Natural killer cell (primary cell): ENCODE results near the gene CTDP1. TPM values are rescaled to one million over a fixed set of nuclear protein-coding genes. Genes with fewer than 3 reads are reported as not detected.
A peak's percentile ranks its signal among the peaks of the same experiment; 100 is the strongest.

Experiments
- ATAC-seq, 3 donors: fragments of 150-1000 bp in 2 of 3; fragments of 200-7000 bp in 1 of 3; cut with Tn5 transposase; 1 replicate in 1 of 3; 2 replicates in 2 of 3; pipeline ENCODE4 v1.10.0; 2021; ENCODE audit warnings: mild to moderate bottlenecking in 2 of 3, moderate library complexity in 2 of 3
- DNase-seq, 2 donors: peaks; one replicate each; pipeline versions ENCODE4 v3.0.0 to v3.0.0-alpha.2; 2013 to 2021; ENCODE audit warnings: mixed read lengths in 1 of 2
- H3K27ac ChIP-seq: one replicate; pipeline ENCODE4 v1.5.1; 2013; ENCODE audit warnings: mild to moderate bottlenecking, low read length
- H3K27me3 ChIP-seq: one replicate; pipeline ENCODE4 v1.6.1; 2013; ENCODE audit warnings: low read length; ENCODE audit not compliant: control insufficient read depth, insufficient read depth
- H3K36me3 ChIP-seq: one replicate; pipeline ENCODE4 v1.6.1; 2013; ENCODE audit warnings: low read length; ENCODE audit not compliant: control insufficient read depth, insufficient read depth
- H3K4me1 ChIP-seq: one replicate; pipeline ENCODE4 v1.6.1; 2013; ENCODE audit warnings: low read length; ENCODE audit not compliant: control insufficient read depth, insufficient read depth
- H3K4me3 ChIP-seq: one replicate; pipeline ENCODE4 v1.5.1; 2013; ENCODE audit warnings: low read length
- H3K9me3 ChIP-seq: one replicate; pipeline ENCODE4 v1.6.1; 2013; ENCODE audit warnings: low read length; ENCODE audit not compliant: control insufficient read depth, insufficient read depth
- H3K27ac Mint-ChIP-seq, 2 donors: one replicate each; pipeline ENCODE4 v1.8.0; 2022; ENCODE audit warnings: mild to moderate bottlenecking in 2 of 2, mixed read lengths in 2 of 2, moderate library complexity in 1 of 2
- H3K27me3 Mint-ChIP-seq, 2 donors: one replicate each; pipeline ENCODE4 v1.8.0; 2022; ENCODE audit warnings: low read depth in 2 of 2, mixed read lengths in 2 of 2
- H3K36me3 Mint-ChIP-seq: one replicate; pipeline ENCODE4 v1.8.0; 2022; ENCODE audit warnings: mixed read lengths
- H3K4me1 Mint-ChIP-seq, 2 donors: one replicate each; pipeline ENCODE4 v1.8.0; 2022; ENCODE audit warnings: mixed read lengths in 2 of 2
- H3K4me3 Mint-ChIP-seq: one replicate; pipeline ENCODE4 v1.8.0; 2022; ENCODE audit warnings: mild to moderate bottlenecking, moderate library complexity, mixed read lengths
- H3K9me3 Mint-ChIP-seq, 2 donors: one replicate each; pipeline ENCODE4 v1.8.0; 2022; ENCODE audit warnings: mixed read lengths in 2 of 2
- WGBS: methylation state at CpG from one replicate; pipeline ENCODE4 v1.1.7; 2013; ENCODE audit warnings: missing lambda C conversion rate; ENCODE audit not compliant: insufficient coverage; 5-methylcytosine and 5-hydroxymethylcytosine counted together
- intact Hi-C: fragments of 100-400 bp; cut with micrococcal nuclease; formaldehyde crosslinking; loops from one replicate; pipeline ENCODE4 v1.14.2; 2022
- total RNA-seq, 4 donors: library from RNA; stranded (reverse); fragments of 120-200 nt in 1 of 4; gene quantifications; one replicate each; pipeline versions ENCODE4 v1.2.3 to v1.2.4, GENCODE V29; 2013 to 2022
- TF ChIP-seq, protein P1 (sequence below): fragments of 200-600 bp; IDR thresholded peaks from one replicate; pipeline ENCODE4 v1.8.0; 2022; ENCODE audit warnings: antibody characterized with exemption

Gene CTDP1
- total RNA-seq, 3 donors from 2014 or later (not counting 1 experiment from before 2014, with no cell fraction given) = 66.9 to 89.4 (median 77.1) TPM

DNA sequence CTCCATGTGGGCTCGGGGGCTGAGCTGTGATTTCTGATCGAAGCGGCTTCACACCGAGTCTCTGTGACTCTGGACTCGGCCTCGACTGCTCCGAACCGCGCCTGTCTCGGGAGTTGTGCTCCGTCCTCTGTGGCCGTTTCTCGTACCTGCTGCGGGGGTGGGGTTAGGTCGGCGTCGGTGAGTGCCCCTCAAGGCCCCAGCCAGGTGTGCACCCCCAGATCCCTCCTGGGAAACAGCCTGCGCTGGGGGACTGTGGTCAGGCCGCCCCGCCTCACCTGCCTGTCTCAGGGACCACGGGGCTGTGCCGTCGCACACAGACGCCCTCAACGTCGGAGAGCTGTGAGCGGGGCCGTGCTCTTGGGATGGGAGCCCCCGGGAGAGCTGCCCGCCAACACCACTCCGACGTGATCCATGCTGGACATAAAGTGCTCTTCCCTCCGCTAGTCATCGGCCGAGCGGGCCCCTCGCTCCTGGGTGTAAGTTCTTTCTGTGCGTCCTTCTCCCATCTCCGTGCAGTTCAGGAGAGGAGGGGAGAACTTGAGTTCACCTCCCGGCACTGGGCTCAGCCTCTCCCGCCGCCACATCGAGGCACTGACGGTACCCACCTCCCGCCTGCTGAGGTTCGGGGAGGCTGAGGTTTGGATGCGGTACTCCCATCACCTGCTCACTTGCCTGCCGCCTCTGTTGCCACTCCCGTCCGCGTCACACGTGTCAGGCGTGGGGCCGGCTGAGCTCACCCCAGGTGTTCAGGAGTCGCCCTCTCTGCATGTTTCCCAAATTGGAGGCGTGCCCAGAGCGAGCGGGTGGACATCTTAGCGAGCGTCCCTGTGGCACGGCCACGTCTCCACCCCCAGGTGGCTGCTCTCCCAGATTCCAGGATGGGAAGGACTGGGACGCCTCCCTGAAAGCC is 55.7 kb downstream of the CTDP1 start:
- peaks cover 61% of the 10 kb centered on the region for H3K36me3 ChIP-seq
- H3K4me3 Mint-ChIP-seq = no peak overlapping the region
- WGBS = 97% methylated on average over 63 of the region's 63 CpGs
- no peaks in the 10 kb centered on the region for H3K9me3 Mint-ChIP-seq
- intact Hi-C loops = no loop called here
- H3K27me3 ChIP-seq = no peaks in the 10 kb centered on the region
- peaks cover 24% of the 10 kb centered on the region for H3K9me3 ChIP-seq
- H3K4me3 ChIP-seq = no peak overlapping the region
- H3K4me1 Mint-ChIP-seq = peaks cover 4 to 19% of the 10 kb centered on the region in 2 donors
- peaks cover 14% of the 10 kb centered on the region for H3K36me3 Mint-ChIP-seq
- H3K27ac ChIP-seq = no peak overlapping the region
- TF ChIP-seq, protein P1, sequence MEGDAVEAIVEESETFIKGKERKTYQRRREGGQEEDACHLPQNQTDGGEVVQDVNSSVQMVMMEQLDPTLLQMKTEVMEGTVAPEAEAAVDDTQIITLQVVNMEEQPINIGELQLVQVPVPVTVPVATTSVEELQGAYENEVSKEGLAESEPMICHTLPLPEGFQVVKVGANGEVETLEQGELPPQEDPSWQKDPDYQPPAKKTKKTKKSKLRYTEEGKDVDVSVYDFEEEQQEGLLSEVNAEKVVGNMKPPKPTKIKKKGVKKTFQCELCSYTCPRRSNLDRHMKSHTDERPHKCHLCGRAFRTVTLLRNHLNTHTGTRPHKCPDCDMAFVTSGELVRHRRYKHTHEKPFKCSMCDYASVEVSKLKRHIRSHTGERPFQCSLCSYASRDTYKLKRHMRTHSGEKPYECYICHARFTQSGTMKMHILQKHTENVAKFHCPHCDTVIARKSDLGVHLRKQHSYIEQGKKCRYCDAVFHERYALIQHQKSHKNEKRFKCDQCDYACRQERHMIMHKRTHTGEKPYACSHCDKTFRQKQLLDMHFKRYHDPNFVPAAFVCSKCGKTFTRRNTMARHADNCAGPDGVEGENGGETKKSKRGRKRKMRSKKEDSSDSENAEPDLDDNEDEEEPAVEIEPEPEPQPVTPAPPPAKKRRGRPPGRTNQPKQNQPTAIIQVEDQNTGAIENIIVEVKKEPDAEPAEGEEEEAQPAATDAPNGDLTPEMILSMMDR = no peak
- H3K27me3 Mint-ChIP-seq = no peaks in the 10 kb centered on the region
- no peak for DNase-seq
- no peak overlapping the region for H3K27ac Mint-ChIP-seq
- ATAC-seq = no peak
- H3K4me1 ChIP-seq = no peaks in the 10 kb centered on the region

DNA sequence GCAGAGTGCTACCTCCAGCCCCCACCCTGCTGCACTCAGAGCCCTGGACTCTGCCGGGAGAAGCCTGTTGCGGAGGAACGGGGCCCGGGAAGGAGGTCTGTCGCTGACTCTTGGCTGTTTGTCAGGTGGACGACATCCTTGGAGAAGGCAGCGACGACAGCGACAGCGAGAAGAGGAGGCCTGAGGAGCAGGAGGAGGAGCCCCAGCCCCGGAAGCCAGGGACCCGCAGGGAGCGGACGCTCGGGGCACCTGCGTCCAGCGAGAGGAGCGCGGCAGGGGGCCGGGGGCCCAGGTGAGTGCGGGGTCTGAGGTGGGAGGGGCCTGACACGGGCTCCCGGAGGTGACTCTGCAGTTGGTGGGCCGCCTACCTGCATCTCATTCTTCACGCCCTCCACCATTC is 56.6 kb downstream of the CTDP1 start:
- intact Hi-C loops = no loop called here
- Mint-ChIP-seq H3K36me3 (peaks cover 19% of the 10 kb centered on the region), H3K27me3 (no peaks in the 10 kb centered on the region), H3K4me3 (no peak overlapping the region), H3K27ac (no peak overlapping the region), H3K4me1 (peaks cover 8 to 28% of the 10 kb centered on the region in 2 donors), H3K9me3 (no peaks in the 10 kb centered on the region)
- TF ChIP-seq, protein P1 = no peak
- DNase-seq (no peak), ATAC-seq (no peak)
- Histone ChIP-seq H3K4me3 (no peak overlapping the region), H3K9me3 (peaks cover 19% of the 10 kb centered on the region), H3K36me3 (peaks cover 60% of the 10 kb centered on the region), H3K27me3 (no peaks in the 10 kb centered on the region), H3K27ac (no peak overlapping the region), H3K4me1 (no peaks in the 10 kb centered on the region)
- 98% methylated on average over 25 of the region's 25 CpGs for WGBS

DNA sequence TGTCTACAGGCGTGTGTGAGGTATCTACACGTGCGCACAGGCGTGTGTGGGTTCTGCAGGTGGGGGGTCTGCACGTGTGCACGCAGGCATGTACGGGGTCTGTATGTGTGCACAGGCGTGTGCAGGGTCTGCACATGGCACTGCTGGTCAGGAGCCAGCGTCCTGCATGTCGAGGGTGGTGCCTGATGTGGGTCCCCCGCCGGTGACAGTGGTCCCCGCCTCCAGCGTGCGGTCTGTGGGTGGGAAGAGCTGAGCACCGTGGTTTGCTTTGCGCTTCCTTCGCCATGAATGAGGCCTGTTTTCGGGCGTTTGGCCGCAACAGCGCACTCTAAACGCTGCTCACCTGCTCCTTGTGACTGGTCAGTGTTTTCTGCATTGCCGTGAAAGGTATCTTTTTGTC is 57.2 kb downstream of the CTDP1 start:
- Mint-ChIP-seq H3K4me1 (peaks cover 12 to 34% of the 10 kb centered on the region in 2 donors), H3K36me3 (peaks cover 25% of the 10 kb centered on the region), H3K9me3 (no peaks in the 10 kb centered on the region), H3K27ac (no peak overlapping the region), H3K4me3 (no peak overlapping the region), H3K27me3 (no peaks in the 10 kb centered on the region)
- no peaks in the 10 kb centered on the region for H3K4me1 ChIP-seq
- TF ChIP-seq, protein P1 = no peak
- peaks cover 57% of the 10 kb centered on the region for H3K36me3 ChIP-seq
- ATAC-seq = peak in 1 of 3 donors; percentile 12
- peaks cover 12% of the 10 kb centered on the region for H3K9me3 ChIP-seq
- no peak overlapping the region for H3K4me3 ChIP-seq
- 94% methylated on average over 24 of the region's 24 CpGs for WGBS
- no peak for DNase-seq
- H3K27ac ChIP-seq = no peak overlapping the region
- intact Hi-C loops = no loop called here
- H3K27me3 ChIP-seq = no peaks in the 10 kb centered on the region
